Neural crest cell (in vitro differentiated cells): Measurements from ENCODE around the gene TFF2. TPM values are rescaled to one million over a fixed set of nuclear protein-coding genes. Genes with fewer than 3 reads are reported as not detected.

Source experiments
- DNase-seq: peaks from one replicate; pipeline ENCODE4 v3.0.0; 2021; ENCODE audit warnings: low read depth, mixed read lengths, low spot score
- H3K27ac Mint-ChIP-seq: one replicate; pipeline ENCODE4 v1.8.0; 2021; ENCODE audit warnings: mild to moderate bottlenecking, mixed read lengths; ENCODE audit not compliant: unreplicated experiment
- H3K27me3 Mint-ChIP-seq: 2 replicates; pipeline ENCODE4 v1.8.0; 2021; ENCODE audit warnings: low read depth, mild to moderate bottlenecking, mixed read lengths
- H3K36me3 Mint-ChIP-seq: 2 replicates; pipeline ENCODE4 v1.8.0; 2021; ENCODE audit warnings: low read depth, mild to moderate bottlenecking, mixed read lengths
- H3K4me1 Mint-ChIP-seq: 2 replicates; pipeline ENCODE4 v1.8.0; 2021; ENCODE audit warnings: mixed read lengths
- H3K4me3 Mint-ChIP-seq: one replicate; pipeline ENCODE4 v1.8.0; 2021; ENCODE audit warnings: mild to moderate bottlenecking, mixed read lengths
- H3K9me3 Mint-ChIP-seq: 2 replicates; pipeline ENCODE4 v1.8.0; 2021; ENCODE audit warnings: mixed read lengths
- CTCF ChIP-seq: fragments of 200-600 bp; sonication (generic); conservative IDR thresholded peaks from 2 replicates; pipeline ENCODE4 v1.5.0; 2021; ENCODE audit warnings: antibody characterized with exemption, mild to moderate bottlenecking
- total RNA-seq: library from RNA; stranded (reverse); gene quantifications from 2 replicates; pipeline ENCODE4 v1.2.1, GENCODE V29; 2021

The TFF2 gene
- total RNA-seq, 1 donor from 2014 or later, result not detected

- no peak for DNase-seq
- Mint-ChIP-seq H3K36me3 (no peaks in the 10 kb centered on the region), H3K9me3 (no peaks in the 10 kb centered on the region), H3K27me3 (peaks cover 13% of the 10 kb centered on the region), H3K4me3 (no peak overlapping the region), H3K27ac (no peak overlapping the region), H3K4me1 (peaks cover 28% of the 10 kb centered on the region)
- TF ChIP-seq CTCF, result no peak
These were observed 38.8 kb downstream of the TFF2 start for GRCh38 chr21:42311816-42312625.

DNA sequence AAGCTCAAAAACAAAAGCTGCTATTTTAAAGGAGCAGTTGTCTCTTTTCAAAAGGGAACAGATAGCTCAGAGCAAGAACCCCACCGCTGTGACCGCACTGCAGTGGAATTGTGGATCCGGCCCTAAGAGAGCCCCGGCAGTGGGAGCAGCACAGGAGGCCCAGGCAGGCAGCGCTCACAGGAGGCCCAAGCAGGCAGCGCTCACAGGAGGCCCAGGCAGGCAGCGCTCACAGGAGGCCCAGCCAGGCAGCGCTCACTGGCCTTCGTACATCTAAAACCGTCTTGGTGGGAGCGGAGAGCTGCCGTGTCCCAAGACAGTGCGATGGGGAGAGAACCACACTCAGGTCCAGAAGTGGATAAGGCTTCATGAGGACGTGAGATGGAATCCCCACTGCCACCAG, 39.6 kb downstream of the TFF2 start:
- TF ChIP-seq CTCF, result no peak
- Mint-ChIP-seq H3K4me3 (no peak overlapping the region), H3K9me3 (no peaks in the 10 kb centered on the region), H3K4me1 (peaks cover 24% of the 10 kb centered on the region), H3K36me3 (no peaks in the 10 kb centered on the region), H3K27ac (no peak overlapping the region), H3K27me3 (peaks cover 13% of the 10 kb centered on the region)
- no peak for DNase-seq

DNA sequence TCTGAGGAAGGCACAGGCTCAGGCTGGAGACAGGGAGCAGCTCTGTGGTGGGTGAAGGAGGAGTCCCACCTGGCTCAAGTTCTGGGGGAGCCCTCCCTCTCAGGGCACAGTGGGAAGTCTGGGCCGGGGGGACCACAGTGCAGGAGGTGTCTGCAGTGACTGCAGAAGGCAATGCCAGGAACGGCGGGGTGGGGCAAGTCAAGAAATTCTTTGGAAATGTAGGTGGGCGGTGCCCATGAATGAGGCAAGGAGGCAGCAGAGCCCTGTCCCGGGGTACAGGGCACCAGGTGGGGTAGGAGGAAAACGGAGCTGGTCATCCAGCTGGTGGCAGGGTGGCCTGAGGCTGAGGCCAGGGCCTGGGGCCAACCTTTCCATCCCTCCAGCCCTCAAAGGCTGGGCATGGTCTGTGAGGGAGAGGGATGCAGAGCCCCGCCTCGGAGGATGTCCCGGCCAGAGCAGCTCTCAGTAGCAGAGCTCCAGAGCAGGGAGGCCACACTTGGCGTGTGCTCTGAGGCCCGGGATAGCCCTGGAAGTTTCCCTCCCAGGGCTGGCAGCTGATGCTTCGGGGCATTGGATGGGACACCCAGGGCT, 40.3 kb downstream of the TFF2 start:
- Mint-ChIP-seq H3K36me3 (no peaks in the 10 kb centered on the region), H3K27ac (no peak overlapping the region), H3K4me3 (no peak overlapping the region)

DNA sequence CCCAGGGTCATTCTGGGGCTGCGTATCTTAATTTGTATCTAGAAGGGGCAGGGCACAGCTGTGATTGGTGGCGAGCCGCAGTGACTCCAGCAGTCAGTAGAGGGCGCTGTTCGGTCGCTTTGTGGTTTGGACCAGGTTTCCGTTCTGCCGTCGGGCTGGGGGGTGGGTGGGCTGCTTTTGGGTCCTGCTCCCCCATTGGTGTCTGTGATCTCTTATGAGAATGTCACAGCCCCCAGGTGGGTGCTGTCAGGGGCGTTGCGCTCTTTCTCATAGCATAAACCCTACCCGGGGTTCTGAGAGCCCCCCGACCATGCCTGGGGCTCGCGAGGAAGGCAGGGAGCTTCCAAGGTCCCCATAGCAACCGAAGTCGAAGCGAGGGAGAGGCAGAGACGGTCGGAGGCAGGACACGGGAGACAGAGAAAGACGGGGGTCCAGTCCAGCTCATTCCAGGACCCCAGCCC, 41.0 kb downstream of the TFF2 start:
- Mint-ChIP-seq H3K36me3 (no peaks in the 10 kb centered on the region), H3K27ac (no peak overlapping the region), H3K4me1 (peaks cover 12% of the 10 kb centered on the region), H3K9me3 (no peaks in the 10 kb centered on the region), H3K27me3 (peaks cover 9% of the 10 kb centered on the region), H3K4me3 (no peak overlapping the region)
- DNase-seq, result peak; percentile 80
- TF ChIP-seq CTCF, result peak; percentile 83

More for the DNA sequence above, 40.3 kb downstream of the TFF2 start:
- Mint-ChIP-seq H3K4me1 (peaks cover 19% of the 10 kb centered on the region), H3K9me3 (no peaks in the 10 kb centered on the region), H3K27me3 (peaks cover 13% of the 10 kb centered on the region)
- no peak for DNase-seq
- TF ChIP-seq CTCF, result no peak

DNA sequence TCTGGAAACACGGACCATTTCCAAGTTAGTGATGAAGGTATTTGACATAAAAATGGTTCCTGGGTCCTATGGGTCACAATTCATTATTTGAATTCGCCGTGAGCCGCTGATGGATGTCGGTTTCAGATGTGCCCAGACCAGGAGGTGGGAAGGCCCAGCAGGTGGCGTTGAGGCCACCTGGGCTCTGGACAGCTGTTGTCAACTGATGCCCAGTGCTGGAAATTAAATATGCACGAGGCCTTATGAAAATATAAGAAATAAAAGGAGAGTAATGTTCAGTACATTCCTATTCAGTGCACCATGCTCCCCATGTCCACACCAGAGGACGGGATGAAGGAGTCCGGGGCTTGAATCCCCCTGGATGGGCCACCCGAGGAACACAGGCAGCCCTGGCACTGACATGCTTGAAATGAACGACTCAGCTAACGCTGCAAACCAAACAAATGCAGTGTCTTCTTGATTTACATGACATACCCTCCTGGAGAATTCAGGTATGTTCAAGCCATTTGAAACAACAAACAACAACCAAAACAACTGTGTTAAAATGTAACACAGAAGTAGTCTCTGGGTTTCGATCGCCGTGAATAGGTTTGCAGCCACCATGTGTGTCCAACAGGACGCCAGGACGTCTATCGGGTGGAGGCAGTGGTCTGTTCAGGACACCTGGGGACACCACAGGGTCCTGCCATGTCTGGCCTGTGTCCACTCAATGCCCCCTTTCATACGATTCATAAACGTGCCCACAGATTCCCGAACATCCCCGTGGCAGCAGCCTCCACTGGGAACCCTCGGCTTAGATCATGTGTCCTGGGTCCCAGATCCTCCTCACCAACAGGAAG, 41.7 kb downstream of the TFF2 start:
- no peak for TF ChIP-seq CTCF
- Mint-ChIP-seq H3K9me3 (no peaks in the 10 kb centered on the region), H3K4me3 (no peak overlapping the region), H3K27ac (no peak overlapping the region), H3K27me3 (peaks cover 9% of the 10 kb centered on the region), H3K4me1 (peaks cover 12% of the 10 kb centered on the region), H3K36me3 (no peaks in the 10 kb centered on the region)
- no peak for DNase-seq
